ENCODE results near the gene TCAF2. TPM values are rescaled to one million over a fixed set of nuclear protein-coding genes. Genes with fewer than 3 reads are reported as not detected.
A peak's percentile ranks its signal among the peaks of the same experiment; 100 is the strongest.
"Not testable (repeated sequence)": the region's sequence is repeated elsewhere in the genome, so short reads cannot be mapped to it uniquely, and the experiment has no call there.

Gene TCAF2
- polyA plus RNA-seq: 2.4 TPM

- H3K4me1 Mint-ChIP-seq, H3K9me3 Mint-ChIP-seq, H3K36me3 Mint-ChIP-seq, H3K27me3 Mint-ChIP-seq, H3K27ac Mint-ChIP-seq: not testable (repeated sequence)
- H3K4me3 Mint-ChIP-seq: peak within 1 kb of the TSS in 1 of 4 donors; percentile 67
Observed at GRCh38 chr7:143620646-143621045, at the start of gene TCAF2. TSS of gene TCAF2 (plus strand) at chr7:143620974.

- H3K4me3 Mint-ChIP-seq: not testable (repeated sequence)
Observed at GRCh38 chr7:143571501-143571900, 49.3 kb upstream of the TCAF2 start, which contains the start of gene CTAGE15. TSS of gene CTAGE15 (plus strand) at chr7:143571801. CDS start at chr7:143571818, 17 bp downstream.

GRCh38 chr7:143588183-143588582 lies 32.6 kb upstream of the TCAF2 start:
- H3K27ac Mint-ChIP-seq, H3K4me1 Mint-ChIP-seq, H3K4me3 Mint-ChIP-seq, H3K9me3 Mint-ChIP-seq, H3K36me3 Mint-ChIP-seq, H3K27me3 Mint-ChIP-seq: not testable (repeated sequence)

More at GRCh38 chr7:143571501-143571900, 49.3 kb upstream of the TCAF2 start, which contains the start of gene CTAGE15:
- not testable (repeated sequence) for H3K4me1 Mint-ChIP-seq, H3K36me3 Mint-ChIP-seq, H3K27me3 Mint-ChIP-seq, H3K27ac Mint-ChIP-seq, H3K9me3 Mint-ChIP-seq

GRCh38 chr7:143589897-143590296 lies 30.9 kb upstream of the TCAF2 start:
- not testable (repeated sequence) for H3K9me3 Mint-ChIP-seq, H3K36me3 Mint-ChIP-seq, H3K4me1 Mint-ChIP-seq, H3K27me3 Mint-ChIP-seq, H3K27ac Mint-ChIP-seq, H3K4me3 Mint-ChIP-seq

GRCh38 chr7:143598086-143598485 lies 22.7 kb upstream of the TCAF2 start:
- H3K9me3 Mint-ChIP-seq, H3K27ac Mint-ChIP-seq, H3K4me1 Mint-ChIP-seq, H3K36me3 Mint-ChIP-seq, H3K4me3 Mint-ChIP-seq, H3K27me3 Mint-ChIP-seq: not testable (repeated sequence)

GRCh38 chr7:143603549-143603948 lies 17.2 kb upstream of the TCAF2 start:
- not testable (repeated sequence) for H3K27me3 Mint-ChIP-seq, H3K9me3 Mint-ChIP-seq, H3K4me3 Mint-ChIP-seq, H3K4me1 Mint-ChIP-seq, H3K36me3 Mint-ChIP-seq, H3K27ac Mint-ChIP-seq

GRCh38 chr7:143606088-143606487 lies 14.7 kb upstream of the TCAF2 start:
- H3K4me1 Mint-ChIP-seq, H3K27ac Mint-ChIP-seq, H3K4me3 Mint-ChIP-seq, H3K27me3 Mint-ChIP-seq, H3K9me3 Mint-ChIP-seq, H3K36me3 Mint-ChIP-seq: not testable (repeated sequence)

GRCh38 chr7:143615545-143615944 lies 5.2 kb upstream of the TCAF2 start:
- H3K36me3 Mint-ChIP-seq, H3K27ac Mint-ChIP-seq, H3K9me3 Mint-ChIP-seq, H3K27me3 Mint-ChIP-seq, H3K4me1 Mint-ChIP-seq: not testable (repeated sequence)
- peak overlapping the region in 1 of 4 donors; percentile 13 for H3K4me3 Mint-ChIP-seq

- not testable (repeated sequence) for H3K4me1 Mint-ChIP-seq, H3K4me3 Mint-ChIP-seq, H3K36me3 Mint-ChIP-seq
Observed at GRCh38 chr7:143617204-143617603, 3.6 kb upstream of the TCAF2 start.

GRCh38 chr7:143620058-143620457 lies 716 bp upstream of the TCAF2 start:
- not testable (repeated sequence) for H3K27ac Mint-ChIP-seq, H3K4me3 Mint-ChIP-seq, H3K9me3 Mint-ChIP-seq, H3K4me1 Mint-ChIP-seq, H3K27me3 Mint-ChIP-seq, H3K36me3 Mint-ChIP-seq

More at GRCh38 chr7:143617204-143617603, 3.6 kb upstream of the TCAF2 start:
- not testable (repeated sequence) for H3K9me3 Mint-ChIP-seq, H3K27me3 Mint-ChIP-seq, H3K27ac Mint-ChIP-seq

- H3K27me3 Mint-ChIP-seq, H3K4me3 Mint-ChIP-seq, H3K4me1 Mint-ChIP-seq: not testable (repeated sequence)
Observed at GRCh38 chr7:143621175-143621574, 401 bp downstream of the TCAF2 start.

GRCh38 chr7:143622130-143622529 lies 1.4 kb downstream of the TCAF2 start:
- not testable (repeated sequence) for H3K27ac Mint-ChIP-seq, H3K36me3 Mint-ChIP-seq, H3K4me1 Mint-ChIP-seq, H3K27me3 Mint-ChIP-seq, H3K9me3 Mint-ChIP-seq, H3K4me3 Mint-ChIP-seq

More at GRCh38 chr7:143621175-143621574, 401 bp downstream of the TCAF2 start:
- H3K9me3 Mint-ChIP-seq, H3K27ac Mint-ChIP-seq, H3K36me3 Mint-ChIP-seq: not testable (repeated sequence)

- H3K9me3 Mint-ChIP-seq, H3K27me3 Mint-ChIP-seq, H3K4me3 Mint-ChIP-seq, H3K36me3 Mint-ChIP-seq, H3K27ac Mint-ChIP-seq, H3K4me1 Mint-ChIP-seq: not testable (repeated sequence)
Observed at GRCh38 chr7:143630653-143631052, 9.9 kb downstream of the TCAF2 start.

- not testable (repeated sequence) for H3K27me3 Mint-ChIP-seq, H3K36me3 Mint-ChIP-seq, H3K9me3 Mint-ChIP-seq, H3K4me3 Mint-ChIP-seq, H3K4me1 Mint-ChIP-seq, H3K27ac Mint-ChIP-seq
Observed at GRCh38 chr7:143632506-143632905, 11.7 kb downstream of the TCAF2 start.

GRCh38 chr7:143633013-143633618 lies 12.3 kb downstream of the TCAF2 start:
- not testable (repeated sequence) for H3K27ac Mint-ChIP-seq, H3K4me1 Mint-ChIP-seq, H3K27me3 Mint-ChIP-seq, H3K36me3 Mint-ChIP-seq, H3K9me3 Mint-ChIP-seq, H3K4me3 Mint-ChIP-seq

GRCh38 chr7:143635364-143636240 lies 14.8 kb downstream of the TCAF2 start:
- not testable (repeated sequence) for H3K4me3 Mint-ChIP-seq, H3K4me1 Mint-ChIP-seq, H3K27ac Mint-ChIP-seq, H3K9me3 Mint-ChIP-seq, H3K36me3 Mint-ChIP-seq, H3K27me3 Mint-ChIP-seq
